HL-60 (cell line): Measurements from ENCODE around the gene ADAD2.

Source experiments
- DNase-seq, 2 experiments: peaks; one replicate each; pipeline ENCODE4 v3.0.0-alpha.2; 2010 to 2020; ENCODE audit warnings: low read depth in 1 of 2, low spot score in 1 of 2
- H3K27ac ChIP-seq: fragments of 250-450 bp; sonication (Bioruptor Pico); replicated peaks from 2 replicates; pipeline ENCODE4 v1.5.1; 2020; ENCODE audit warnings: mild to moderate bottlenecking, moderate library complexity
- H3K27me3 ChIP-seq: fragments of 250-450 bp; sonication (Bioruptor Pico); 2 replicates; pipeline ENCODE4 v1.5.1; 2021; ENCODE audit warnings: mild to moderate bottlenecking, moderate library complexity; ENCODE audit not compliant: insufficient read depth, poor library complexity, severe bottlenecking
- H3K4me3 ChIP-seq: replicated peaks from 2 replicates; pipeline ENCODE4 v1.5.1; 2011; ENCODE audit warnings: mild to moderate bottlenecking, control low read depth, low read length; ENCODE audit not compliant: insufficient read depth
- GABPA ChIP-seq: IDR thresholded peaks from 2 replicates; pipeline ENCODE4 v1.6.1; 2012; ENCODE audit warnings: low read depth
- POLR2AphosphoS5 ChIP-seq: IDR thresholded peaks from 2 replicates; pipeline ENCODE4 v1.6.1; 2012; ENCODE audit warnings: low read depth
- SPI1 ChIP-seq: IDR thresholded peaks from 2 replicates; pipeline ENCODE4 v1.6.1; 2012; ENCODE audit warnings: low read depth, mild to moderate bottlenecking, borderline replicate concordance
- TF ChIP-seq, protein P1 (sequence below): IDR thresholded peaks from one replicate; pipeline ENCODE4 v1.5.1; 2011; ENCODE audit warnings: low read length, control low read depth, inconsistent platforms; ENCODE audit not compliant: insufficient read depth
- TF ChIP-seq, protein P2 (sequence below): IDR thresholded peaks from 2 replicates; pipeline ENCODE4 v1.6.1; 2012; ENCODE audit warnings: low read depth; ENCODE audit not compliant: insufficient replicate concordance

Gene ADAD2

DNA sequence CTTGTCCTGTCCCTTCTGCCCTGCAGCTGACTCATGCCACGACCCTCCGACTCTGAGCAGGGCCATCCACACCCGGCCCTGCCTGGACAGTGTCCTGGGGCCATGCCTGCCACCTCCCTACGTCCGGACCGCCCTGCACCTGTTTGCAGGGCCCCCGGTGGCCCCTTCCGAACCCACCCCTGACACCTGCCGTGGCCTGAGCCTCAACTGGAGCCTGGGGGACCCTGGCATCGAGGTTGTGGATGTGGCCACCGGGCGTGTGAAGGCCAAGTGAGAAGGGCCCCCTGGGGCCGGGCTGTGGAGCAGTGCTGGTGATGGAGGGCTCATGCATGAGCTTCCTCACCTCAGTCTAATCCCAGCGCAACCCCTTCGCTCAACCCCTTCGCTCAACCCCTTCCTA, 5.1 kb downstream of the ADAD2 start:
- no peak overlapping the region for H3K27ac ChIP-seq
- no peak for TF ChIP-seq POLR2AphosphoS5
- TF ChIP-seq, protein P1, sequence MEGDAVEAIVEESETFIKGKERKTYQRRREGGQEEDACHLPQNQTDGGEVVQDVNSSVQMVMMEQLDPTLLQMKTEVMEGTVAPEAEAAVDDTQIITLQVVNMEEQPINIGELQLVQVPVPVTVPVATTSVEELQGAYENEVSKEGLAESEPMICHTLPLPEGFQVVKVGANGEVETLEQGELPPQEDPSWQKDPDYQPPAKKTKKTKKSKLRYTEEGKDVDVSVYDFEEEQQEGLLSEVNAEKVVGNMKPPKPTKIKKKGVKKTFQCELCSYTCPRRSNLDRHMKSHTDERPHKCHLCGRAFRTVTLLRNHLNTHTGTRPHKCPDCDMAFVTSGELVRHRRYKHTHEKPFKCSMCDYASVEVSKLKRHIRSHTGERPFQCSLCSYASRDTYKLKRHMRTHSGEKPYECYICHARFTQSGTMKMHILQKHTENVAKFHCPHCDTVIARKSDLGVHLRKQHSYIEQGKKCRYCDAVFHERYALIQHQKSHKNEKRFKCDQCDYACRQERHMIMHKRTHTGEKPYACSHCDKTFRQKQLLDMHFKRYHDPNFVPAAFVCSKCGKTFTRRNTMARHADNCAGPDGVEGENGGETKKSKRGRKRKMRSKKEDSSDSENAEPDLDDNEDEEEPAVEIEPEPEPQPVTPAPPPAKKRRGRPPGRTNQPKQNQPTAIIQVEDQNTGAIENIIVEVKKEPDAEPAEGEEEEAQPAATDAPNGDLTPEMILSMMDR: no peak
- no peak for TF ChIP-seq SPI1
- TF ChIP-seq GABPA: no peak
- TF ChIP-seq, protein P2, sequence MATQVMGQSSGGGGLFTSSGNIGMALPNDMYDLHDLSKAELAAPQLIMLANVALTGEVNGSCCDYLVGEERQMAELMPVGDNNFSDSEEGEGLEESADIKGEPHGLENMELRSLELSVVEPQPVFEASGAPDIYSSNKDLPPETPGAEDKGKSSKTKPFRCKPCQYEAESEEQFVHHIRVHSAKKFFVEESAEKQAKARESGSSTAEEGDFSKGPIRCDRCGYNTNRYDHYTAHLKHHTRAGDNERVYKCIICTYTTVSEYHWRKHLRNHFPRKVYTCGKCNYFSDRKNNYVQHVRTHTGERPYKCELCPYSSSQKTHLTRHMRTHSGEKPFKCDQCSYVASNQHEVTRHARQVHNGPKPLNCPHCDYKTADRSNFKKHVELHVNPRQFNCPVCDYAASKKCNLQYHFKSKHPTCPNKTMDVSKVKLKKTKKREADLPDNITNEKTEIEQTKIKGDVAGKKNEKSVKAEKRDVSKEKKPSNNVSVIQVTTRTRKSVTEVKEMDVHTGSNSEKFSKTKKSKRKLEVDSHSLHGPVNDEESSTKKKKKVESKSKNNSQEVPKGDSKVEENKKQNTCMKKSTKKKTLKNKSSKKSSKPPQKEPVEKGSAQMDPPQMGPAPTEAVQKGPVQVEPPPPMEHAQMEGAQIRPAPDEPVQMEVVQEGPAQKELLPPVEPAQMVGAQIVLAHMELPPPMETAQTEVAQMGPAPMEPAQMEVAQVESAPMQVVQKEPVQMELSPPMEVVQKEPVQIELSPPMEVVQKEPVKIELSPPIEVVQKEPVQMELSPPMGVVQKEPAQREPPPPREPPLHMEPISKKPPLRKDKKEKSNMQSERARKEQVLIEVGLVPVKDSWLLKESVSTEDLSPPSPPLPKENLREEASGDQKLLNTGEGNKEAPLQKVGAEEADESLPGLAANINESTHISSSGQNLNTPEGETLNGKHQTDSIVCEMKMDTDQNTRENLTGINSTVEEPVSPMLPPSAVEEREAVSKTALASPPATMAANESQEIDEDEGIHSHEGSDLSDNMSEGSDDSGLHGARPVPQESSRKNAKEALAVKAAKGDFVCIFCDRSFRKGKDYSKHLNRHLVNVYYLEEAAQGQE: no peak
- no peak overlapping the region for H3K4me3 ChIP-seq
- no peak for DNase-seq
- H3K27me3 ChIP-seq: peaks cover 2% of the 10 kb centered on the region

DNA sequence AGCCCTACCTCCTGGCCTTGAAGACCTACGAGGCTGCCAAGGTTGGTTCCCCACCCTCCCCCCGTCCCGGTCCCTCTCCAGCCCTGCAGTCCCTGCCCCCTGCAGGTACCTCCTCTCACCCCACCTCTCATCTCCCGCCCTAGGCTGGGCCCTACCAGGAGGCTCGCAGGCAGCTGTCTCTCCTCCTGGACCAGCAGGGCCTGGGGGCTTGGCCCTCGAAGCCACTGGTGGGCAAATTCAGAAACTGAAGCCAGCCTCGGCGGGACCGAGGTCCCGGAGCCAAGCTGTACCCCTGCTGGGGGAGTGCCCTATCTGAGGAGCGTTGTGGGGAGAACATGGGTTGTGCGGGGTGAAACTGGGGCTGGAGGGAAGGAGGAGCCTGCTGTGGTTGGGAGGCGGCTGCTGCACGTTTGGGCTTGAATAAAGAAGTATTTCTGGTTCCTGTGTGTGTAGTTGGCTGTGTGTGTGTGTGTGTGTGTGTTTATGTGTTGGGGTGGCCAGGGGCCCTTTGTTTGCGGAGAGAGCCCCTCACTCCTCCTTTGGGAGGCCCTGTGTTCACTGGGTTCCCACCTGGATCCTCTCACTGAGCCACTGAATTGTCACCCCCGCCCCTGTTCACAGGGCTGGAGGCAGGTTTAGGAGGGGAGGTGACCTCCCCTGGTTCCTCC, 5.9 kb downstream of the ADAD2 start:
- DNase-seq: peak in 1 of 2 experiments; percentile 32
- no peak overlapping the region for H3K27ac ChIP-seq
- H3K27me3 ChIP-seq: peaks cover 2% of the 10 kb centered on the region
- no peak for TF ChIP-seq POLR2AphosphoS5
- no peak for TF ChIP-seq SPI1
- TF ChIP-seq, protein P2: no peak
- no peak for TF ChIP-seq GABPA
- TF ChIP-seq, protein P1: no peak
- H3K4me3 ChIP-seq: no peak overlapping the region

DNA sequence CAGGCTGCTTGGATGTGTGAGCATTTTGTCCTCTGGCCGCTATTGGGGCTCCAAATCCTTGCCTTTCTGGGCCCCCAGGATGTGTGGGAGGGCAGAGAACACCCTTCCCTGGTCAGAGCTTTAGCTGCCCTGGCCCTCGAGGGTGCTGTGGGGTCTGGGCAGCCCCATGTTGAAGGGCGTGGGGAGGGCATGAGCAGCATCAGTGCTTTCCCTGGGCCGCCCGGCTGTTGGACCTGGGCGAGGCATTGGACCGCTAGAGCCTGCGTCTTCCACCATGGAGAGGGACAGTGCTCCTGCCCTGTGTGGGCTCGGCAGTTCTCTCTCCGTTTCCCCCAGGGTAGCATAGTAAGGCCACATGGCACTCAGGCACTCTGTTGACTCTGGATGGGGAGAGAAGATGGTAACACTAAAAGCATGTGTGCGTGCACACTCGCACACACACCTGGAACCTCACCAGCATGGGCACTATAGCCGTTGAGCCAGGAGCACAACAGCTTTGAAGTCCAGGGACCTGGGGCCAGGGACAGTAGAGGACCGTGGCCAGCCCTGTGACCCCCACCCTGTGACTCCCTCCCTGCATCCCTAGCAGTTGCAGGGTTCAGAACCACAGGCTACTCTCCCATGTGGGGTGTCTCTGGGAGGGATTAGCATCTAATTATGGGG, 6.6 kb downstream of the ADAD2 start:
- Histone ChIP-seq H3K4me3 (no peak overlapping the region), H3K27me3 (peaks cover 2% of the 10 kb centered on the region), H3K27ac (no peak overlapping the region)
- no peak for TF ChIP-seq SPI1
- no peak for DNase-seq

DNA sequence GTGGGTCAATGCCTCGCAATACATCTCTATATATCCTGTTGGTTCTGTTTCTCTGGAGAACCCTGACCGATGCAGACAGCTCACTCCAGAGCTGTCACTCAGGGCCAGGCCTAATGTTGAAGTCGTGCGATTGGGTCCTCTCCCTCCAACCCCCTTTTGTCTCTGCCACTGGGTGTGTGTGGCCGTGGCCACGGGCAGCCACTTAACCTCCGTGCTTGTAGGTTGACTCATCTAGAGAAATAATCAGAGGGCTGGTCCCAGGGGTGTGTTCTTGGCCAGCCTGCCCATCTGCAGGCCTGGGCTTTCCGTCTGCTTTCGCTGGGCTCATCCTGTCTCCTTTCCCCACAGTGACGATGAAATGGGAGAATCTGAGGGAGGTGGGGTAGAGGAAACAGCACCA, 7.4 kb downstream of the ADAD2 start:
- Histone ChIP-seq H3K27me3 (peaks cover 2% of the 10 kb centered on the region), H3K4me3 (no peak overlapping the region), H3K27ac (no peak overlapping the region)
- no peak for DNase-seq
- TF ChIP-seq, protein P2: no peak
- TF ChIP-seq SPI1: no peak
- no peak for TF ChIP-seq GABPA
- TF ChIP-seq POLR2AphosphoS5: no peak
- TF ChIP-seq, protein P1: no peak
